ENCODE results near the gene TXNDC11.
A peak's percentile ranks its signal among the peaks of the same experiment; 100 is the strongest.

The TXNDC11 gene

DNA sequence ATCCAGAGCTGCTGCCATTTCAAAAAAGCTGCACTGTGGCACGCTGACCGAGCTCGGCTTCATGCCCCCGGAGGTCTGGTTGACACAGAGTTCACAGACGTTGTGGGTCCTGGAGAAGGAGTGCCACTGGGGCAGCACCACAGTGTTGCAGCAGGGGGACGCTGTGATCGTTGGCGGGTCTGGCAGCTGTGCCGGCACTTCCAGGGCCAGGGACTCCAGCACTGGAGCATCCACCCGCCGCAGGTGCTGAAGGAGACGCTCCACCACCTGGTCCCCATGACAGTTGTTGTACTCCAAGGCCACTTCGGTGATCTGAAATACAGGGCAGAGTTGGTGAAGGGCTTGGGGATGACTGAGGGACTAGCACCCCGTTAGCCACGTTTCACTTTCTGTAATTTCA lies 50.9 kb downstream of the TXNDC11 start:
- DNase-seq (ENCODE audit: low read depth in 2 of 2), result no peak

DNA sequence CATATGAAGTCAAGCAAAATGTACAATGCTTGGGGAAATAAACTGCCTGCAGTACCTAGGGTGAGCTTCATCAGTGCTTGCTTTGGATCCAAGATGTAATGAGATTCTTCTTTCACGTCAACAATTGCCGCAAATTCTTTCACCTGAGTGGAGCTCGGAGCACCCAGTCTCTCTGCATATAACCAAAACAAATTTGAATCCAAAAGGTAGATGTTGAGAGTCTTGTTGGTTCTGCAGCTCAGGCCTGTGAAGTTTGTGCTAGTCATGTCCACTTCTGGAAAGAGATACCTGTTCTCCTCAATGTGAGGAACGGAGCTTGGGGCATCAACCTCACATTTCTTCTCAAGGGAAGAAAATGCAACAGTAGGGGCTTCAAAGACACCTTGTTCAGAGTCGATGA lies 51.4 kb downstream of the TXNDC11 start:
- DNase-seq (ENCODE audit: low read depth in 2 of 2), result no peak

DNA sequence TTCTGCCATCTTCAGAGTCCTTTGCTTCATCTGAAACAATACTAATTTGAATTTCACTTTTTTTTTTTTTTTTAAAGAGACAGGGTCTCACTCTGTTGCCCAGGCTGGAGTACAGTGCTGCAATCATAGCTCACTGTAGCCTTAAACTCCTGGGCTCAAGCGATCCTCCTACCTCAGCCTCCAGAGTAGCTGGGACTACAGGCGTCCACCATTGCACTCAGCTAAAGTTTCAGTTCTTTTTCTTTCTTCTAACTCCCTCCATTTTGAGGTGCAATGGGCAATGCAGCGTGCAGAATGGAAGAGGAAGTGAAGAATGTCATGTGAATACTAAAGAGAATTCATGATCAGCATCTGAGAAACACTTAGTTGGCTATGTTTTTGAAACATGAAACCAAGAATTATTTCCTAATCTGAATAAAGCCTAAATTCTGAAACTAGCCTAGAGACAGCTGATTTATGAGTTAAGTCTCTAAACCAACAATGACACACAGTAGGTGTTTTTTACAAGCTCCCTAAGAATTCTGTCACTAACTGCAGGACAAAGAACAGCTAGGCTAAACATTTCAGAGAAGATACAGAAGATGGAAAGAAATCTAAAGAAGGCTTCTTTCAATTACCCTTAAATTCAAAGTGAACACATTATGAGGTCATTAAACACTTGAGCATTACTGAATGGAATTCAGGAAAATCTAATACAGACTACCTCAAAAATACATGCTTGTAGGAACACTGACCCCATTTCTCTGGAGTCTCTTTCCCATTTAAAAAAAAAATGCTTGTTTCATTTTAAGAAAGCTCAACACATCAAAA lies 53.4 kb downstream of the TXNDC11 start:
- no peak for DNase-seq (ENCODE audit: low read depth in 2 of 2)

DNA sequence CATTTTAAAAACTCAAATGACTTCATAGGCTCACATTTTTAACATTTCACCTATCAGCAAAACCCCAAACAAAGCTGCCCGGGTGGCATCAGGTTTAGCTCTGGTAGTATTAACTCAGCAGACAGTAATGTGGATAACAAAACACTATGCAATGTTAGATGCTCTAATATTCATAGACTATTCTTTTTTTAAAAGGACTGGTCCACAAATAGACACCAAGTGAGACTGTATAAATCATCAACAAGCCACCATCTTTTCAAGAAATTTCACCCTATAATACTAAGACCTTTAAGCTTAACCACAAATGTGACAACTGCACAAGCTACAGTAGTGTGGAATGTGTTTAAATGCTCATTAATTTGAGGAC lies 54.2 kb downstream of the TXNDC11 start:
- DNase-seq (ENCODE audit: low read depth in 2 of 2), result no peak

DNA sequence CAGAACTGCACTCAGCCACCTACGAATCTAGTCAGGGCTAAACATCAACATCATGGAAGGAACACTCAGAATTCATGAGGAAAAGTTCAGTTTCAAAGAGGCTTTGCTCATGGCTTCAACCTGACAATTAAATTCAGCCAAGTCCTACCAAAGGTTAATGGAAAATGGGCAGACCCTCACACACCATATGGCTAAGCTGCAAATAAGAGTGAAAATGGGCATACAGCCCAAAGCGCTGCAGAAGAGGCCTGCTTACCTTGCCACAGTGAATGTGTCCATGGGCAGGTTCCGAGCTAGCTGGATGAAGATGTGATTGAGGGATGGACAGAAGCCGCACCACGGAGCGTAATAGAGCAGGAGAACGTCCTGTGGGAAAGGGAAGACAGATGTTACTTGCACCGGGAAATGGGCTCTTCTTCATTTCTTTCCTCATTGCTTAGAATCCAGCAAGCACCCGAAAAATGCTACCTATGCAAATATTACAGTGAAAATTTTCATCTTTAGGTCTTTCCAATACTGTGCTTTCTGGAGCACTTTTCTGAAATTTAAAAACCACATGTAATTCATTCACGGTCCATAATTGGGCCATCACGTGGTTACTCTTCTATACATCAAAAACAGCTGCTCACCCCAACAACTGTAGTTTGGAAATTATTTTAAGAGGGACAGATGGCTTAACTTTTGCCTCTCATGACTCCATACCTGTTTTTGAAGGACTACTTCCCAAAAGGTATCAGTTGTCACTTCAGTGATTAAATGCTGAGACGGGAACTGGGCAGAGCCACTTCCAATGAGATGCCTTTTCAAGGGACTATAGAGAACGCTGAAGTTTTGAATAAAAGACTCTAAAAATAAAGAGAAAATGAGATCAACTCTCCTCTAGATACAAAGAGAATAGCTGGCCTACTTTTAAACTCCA lies 54.8 kb downstream of the TXNDC11 start:
- no peak for DNase-seq (ENCODE audit: low read depth in 2 of 2)

DNA sequence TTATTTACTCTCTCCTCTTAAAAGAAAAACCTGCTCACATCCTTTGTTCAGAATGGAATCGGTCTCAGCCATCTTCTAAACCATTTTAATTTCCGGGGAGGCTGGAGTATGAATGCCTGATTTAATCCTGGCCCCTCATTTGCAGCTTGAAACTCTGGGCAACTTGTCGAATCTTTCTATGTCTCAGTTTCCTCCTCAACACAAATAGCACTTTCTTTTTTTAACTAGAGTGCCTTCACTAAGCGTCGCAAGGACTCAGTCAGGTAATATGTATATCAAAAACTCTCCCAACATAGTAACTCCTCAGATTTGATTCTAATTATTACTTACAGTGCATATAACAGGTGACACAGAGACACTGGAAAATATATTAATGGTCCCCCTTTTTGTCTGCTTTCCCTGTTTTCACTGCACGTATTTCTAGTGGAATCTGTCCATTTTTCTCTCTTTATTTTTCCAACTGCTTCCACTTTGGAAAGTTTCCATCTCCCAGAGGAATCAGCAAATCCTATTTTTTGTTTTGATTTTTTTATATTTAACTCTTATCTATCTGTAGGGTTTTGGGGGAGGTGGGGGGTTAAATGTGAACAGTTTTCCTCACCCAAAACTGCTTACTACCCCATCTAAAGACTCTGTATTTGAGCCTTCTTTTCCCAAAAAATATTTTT lies 55.8 kb downstream of the TXNDC11 start:
- no peak for DNase-seq (ENCODE audit: low read depth in 2 of 2)

DNA sequence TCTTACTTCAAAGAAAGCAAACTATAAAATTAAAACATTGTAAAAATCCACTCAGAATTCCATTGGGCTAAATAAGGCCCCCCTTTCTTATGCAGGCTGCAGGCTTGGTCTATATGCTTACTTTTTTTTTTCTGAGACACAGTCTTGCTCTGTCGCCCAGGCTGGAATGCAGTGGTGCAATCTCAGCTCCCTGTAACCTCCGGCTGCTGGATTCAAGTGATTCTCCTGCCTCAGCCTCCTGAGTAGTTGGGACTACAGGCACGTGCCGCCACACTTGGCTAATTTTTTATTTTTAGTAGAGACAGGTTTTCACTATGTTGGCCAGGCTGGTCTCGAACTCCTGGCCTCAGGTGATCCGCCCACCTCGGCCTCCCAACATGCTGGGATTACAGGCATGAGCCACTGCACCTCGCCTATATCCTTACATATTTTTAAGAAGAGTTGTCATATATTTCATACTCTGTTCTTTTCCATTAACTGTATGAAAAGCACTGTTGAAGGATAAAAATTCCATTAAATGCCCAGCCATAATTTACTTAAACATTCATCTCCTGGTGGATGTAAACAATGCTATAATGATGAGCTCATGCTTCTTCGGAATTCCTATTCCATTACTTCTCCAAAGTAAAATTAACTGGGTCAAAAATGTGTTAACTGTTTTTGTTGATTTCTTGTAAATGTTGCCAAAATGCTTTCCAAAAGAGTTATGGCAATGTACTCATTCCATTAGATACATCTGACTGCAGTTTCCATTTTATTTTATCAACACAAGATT lies 56.6 kb downstream of the TXNDC11 start:
- DNase-seq (ENCODE audit: low read depth in 2 of 2), result peak in 1 of 2 experiments; percentile 44

DNA sequence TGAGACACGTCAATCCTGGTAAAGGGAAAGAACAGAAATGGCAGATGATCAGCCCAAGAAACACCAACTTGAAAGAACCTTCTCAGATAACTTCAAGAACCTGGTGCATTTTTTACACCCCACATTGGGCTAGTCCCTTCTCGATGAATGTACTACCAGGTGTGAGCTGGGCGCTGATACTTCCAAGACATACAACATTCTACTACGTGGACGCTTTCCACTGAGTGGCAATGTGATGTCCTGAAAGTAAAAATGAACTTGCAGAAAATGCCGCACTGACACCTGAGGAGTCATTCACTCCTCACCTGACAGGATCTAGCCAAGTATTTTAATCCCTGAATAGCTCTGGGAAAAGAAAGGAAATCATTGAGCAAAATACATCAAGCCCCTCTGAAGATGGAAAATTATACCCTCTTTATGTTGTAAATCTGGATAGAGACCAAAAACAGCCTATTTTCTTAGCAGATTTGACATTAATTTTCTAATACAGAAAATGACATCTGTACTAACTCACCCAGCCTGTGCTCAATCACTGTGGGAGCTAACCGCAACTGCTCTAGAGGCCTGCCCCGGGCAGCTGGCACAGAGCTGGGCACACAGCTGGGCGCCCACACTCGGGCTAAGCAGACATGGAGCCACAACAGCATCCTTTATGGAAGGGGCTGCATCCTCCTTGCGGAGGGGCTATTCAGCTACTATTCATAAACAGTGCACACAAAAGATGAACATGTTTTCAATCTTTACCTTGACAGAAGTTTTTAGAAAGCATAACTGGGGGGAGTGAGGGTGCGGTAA lies 58.2 kb downstream of the TXNDC11 start:
- DNase-seq (ENCODE audit: low read depth in 2 of 2), result no peak

DNA sequence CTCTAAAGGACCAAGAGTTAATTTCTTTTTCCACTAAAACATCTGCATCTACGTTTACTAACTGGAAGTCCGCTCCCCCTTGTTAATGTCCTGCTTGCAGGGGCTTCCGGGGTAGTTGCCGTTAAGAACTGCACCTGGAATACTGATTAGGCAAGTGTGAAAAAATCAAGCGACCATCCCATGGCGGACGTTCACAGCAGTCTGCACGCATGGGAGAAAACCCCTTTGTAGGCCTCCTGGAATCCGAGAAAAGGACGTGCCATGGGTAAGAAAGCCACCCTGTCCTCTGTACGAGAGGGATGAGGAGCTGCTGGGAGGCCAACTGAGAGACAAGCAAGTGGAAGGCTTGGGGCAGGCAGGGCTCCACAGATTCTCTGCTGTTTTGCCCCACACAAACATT lies 59.5 kb downstream of the TXNDC11 start:
- no peak for DNase-seq (ENCODE audit: low read depth in 2 of 2)

DNA sequence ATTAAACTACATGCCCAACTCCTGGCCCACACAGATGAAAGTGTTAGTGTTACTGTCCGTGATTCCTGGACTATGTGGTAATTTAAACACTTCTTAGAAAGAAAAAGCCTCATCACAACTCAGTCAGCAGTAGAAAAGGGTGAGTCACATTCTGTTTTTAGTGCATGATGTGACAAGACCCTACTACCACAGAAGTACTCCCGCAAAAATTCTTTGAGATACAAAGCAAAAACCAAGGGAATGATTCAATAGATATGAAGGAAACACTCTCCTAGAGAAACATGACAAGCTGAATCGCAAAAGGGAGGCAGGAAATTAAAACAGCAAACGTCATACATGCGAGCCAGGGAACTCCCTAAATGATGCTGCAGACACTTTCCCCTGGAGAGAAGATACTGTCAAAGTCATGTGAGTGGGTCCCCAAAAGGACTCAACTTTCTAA lies 60.0 kb downstream of the TXNDC11 start:
- peak; percentile 69 to 75 for DNase-seq (ENCODE audit: low read depth in 2 of 2)

DNA sequence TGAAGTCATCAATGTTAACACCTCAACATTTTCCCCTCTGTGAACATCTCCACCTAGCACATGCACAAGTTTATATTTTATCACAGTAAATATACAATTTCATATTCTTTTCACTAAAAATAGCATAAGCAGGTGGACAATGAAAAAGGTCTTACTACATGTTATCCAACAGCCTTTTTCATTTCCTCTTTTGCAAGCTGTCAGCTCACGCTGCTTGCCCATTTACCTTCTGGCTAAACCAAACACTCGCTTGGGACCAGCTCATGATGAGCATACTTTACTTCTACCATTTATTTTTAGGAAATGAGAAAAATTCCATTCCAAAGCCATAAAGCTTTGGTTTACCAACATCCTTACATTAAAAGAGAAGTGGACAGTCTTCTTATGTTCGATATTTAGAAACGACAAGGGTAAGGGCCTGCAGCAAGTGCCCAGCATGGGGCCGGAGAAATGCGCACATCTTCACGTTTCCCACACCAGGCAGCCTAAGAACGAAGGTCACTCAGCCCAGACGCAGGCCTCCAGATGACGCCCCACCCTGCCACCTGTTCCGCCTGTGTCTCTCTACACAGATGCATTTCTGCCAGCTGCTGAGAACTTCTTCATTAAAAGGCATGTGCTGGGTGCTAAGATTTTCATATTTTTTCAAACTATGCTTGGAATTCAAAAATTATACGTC lies 60.5 kb downstream of the TXNDC11 start:
- DNase-seq (ENCODE audit: low read depth in 2 of 2), result no peak

DNA sequence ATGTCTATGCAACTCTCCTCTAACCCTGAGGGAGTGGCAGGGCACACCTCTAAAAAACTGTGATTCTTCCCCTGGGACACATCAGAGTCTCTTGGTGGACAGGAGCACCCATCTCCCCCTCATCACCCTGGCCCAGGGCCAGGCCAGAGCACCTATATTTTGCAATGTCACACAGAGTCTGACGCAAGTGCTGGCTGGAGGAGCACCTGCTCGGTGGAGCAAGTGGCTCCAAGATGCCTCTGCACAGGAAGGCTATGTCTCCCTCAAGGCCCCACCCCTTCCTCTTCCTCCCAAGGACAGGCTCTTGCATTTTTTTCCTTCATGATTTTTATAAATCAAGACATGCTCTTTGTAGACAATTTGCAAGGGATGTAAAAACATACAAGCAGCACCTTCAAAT lies 61.1 kb downstream of the TXNDC11 start:
- no peak for DNase-seq (ENCODE audit: low read depth in 2 of 2)

DNA sequence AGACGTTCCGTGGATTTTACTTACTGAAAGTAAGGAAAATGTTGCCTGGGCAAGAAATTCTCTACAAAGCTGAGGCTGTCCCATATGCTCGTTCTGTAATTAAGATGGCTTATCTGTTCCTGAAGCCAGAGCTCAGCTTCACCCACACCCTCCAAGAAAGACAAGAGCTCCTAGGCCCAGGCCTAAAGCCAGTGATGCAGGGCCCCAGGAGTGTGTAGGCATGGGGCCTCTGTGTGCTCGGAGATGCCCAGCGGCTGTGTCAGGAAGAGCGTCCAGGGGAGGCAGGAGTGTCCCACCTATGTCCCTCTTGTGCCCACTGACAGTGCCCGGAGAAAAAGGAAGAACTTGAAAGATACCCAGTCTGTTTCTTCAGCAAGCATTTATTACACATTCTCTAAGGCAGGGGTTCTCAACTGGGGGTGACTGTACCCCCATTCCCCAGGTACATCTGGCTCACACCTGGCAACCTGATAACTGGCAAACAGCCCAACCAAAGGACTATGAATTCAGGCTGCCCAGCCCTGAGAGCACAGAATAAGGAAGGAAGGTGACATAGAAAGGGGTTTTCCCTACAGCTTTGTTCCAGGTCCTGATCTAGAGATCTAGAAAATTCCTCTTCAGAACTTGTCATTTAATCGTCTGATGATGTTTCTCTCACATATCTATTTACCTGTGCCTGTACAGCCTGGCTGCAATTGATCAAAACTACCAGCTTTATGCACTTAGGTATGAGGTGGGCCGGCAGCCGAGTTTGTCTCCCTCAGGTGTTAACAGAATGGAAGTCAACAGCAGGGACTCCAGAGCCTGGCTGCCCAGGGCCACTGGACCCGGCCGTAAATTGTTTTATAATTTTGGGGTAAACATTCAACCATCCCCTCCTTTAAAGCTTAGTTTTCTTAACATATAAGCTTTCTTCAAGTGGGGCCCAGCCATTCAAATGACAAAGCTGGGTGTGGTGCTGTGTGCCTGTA lies 62.4 kb downstream of the TXNDC11 start:
- DNase-seq (ENCODE audit: low read depth in 2 of 2), result no peak

DNA sequence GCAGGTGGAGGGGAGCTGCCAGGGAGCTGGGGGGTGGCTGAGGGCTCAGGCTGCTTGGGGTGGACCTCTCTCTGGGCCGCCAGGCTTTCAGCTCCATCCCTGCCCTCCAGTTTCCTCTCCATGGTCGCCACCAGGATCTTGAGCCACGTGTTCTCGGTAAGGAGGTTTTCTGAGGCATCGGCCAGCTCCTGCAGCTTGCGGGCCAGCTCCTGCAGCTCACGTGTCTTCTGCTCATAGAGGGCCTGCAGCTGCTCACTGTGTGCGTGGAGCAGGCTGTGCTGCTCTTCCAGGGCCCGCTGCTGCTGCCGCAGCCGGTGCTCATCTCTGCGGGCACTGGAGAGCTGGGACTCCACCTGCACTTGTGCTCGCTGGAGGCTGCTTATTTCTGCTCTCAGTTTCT lies 63.4 kb downstream of the TXNDC11 start:
- DNase-seq (ENCODE audit: low read depth in 2 of 2), result no peak

DNA sequence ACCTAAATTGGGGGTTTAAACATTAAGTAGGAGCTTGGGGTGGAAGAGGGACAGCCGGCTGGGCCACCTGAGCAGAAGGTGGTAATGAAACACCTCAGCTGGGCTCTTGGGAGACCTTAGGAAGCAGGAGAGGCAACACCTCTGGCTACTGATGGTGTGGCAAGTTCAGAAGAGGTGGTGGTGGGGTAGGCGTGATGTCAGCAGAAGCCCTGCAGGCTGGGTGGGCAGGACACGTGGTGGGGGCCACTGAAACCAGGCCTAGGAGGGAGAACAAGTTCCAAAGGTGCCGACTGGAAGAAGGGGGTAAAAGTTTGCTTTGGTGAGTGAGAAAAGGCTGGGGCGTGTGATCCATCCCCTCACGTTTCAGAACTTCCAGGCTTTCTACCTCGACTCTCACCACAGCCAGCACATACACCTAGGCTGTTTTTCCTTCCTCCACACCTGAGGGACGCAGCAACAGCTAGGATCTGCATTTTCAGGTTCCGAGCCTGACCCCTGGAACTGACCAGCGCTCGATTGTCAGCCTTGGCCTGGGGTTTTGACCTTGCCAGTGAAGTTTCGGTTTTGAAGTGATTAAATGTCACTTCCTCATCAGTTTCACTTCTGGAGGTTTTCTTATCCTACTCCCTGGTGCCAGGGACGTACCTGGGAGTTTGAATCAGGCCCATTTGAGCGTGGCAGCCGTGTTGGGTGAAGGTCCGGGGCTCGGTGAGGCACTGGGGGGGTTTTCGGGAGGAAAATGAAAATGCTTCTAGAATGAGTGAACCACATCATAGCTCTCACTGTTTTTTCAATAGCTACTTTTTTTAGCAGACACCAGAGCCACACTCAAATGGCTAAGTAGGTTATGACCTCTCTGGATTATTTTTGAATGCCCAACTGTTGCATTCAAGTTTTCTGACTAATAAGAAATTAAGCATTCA lies 64.4 kb downstream of the TXNDC11 start:
- no peak for DNase-seq (ENCODE audit: low read depth in 2 of 2)

DNA sequence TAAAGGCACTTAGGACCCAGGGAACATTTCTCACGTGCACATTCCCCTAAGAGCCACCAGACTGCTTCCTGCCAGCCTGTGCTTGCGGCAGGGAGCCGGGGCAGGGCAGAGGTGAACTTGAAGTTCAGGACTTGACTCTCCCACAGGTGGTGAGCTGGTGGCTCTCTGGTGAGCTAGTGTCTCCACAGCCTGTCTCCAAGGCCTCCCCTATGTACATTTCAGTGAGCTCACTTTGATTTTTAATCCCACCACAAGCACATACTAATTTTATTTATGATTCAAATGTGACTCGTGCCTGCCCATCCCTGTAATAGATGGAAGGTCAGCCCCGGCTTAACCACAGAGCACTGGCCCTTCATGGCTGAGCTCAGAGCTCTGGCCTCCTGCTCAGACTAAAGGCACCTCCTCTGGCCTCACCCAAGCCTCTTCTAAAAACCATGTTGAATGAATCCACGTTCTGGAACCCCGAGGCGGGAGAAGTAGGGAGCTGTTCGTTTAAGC lies 65.2 kb downstream of the TXNDC11 start:
- no peak for DNase-seq (ENCODE audit: low read depth in 2 of 2)

DNA sequence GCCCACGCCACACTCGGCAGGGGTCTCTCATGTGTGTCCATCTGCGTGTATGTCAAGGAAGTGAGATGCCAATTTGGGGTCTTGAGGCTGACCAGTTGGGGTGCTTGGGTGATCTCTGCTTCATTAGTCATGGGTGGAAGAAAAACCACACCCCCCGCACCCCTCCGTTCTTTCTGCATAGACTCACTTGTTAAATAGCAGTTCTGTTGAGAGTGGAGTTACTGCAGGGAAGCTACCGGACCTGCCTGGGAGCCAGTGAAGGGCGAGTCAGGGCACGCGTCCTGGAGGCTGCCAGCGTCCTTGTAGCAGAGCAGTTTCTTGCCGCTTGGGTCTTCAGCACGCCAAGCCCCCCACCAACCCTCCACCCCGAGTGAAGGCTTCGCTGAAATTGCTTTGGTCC lies 65.9 kb downstream of the TXNDC11 start:
- no peak for DNase-seq (ENCODE audit: low read depth in 2 of 2)
